Measurements from ENCODE around the gene IL1A. TPM values are rescaled to one million over a fixed set of nuclear protein-coding genes. Genes with fewer than 3 reads are reported as not detected.

The IL1A gene
- total RNA-seq, 1 experiment from 2014 or later: 0.10 TPM

DNA sequence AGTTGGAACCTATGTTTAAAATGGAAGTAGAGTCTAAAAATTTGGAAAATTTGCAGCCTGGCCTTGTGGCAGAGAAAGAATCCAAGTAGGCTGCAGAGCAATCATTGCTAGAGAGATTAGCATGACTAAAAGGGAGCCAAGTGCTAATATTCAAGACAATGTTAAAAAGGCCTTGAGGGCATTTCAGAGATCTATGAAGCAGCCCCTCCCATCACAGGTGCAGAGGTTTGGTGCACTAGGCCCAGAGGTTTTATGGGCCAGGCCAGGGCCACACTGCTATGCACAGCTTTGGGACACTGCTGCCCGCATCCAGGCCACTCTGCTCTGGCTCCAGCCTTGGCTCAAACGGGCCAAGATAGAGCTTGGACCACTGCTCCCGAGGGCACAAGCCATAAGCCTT, 6.7 kb upstream of the IL1A start:
- no peaks in the 10 kb centered on the region for H3K9me2 ChIP-seq (ENCODE audit: insufficient read depth)
- no TSS peak for BruUV-seq (replicated peaks)
- ATAC-seq (no peak), DNase-seq (ENCODE audit: low read depth, low spot score) (no peak)
- ChIA-PET POLR2A (no interaction called here), CTCF (no interaction called here), RAD21 (ENCODE audit: low non-redundant PET in 1 of 2, low total read pairs in 2 of 2, uncharacterized antibody in 2 of 2, unreplicated experiment in 2 of 2) (no interaction called here)
- H2AFZ ChIP-seq (ENCODE audit: low read depth, low read length, poor library complexity, severe bottlenecking): no peak overlapping the region
- no peak overlapping the region for H3K9ac ChIP-seq (ENCODE audit: low read length)
- H4K20me1 ChIP-seq (ENCODE audit: insufficient read depth): no peaks in the 10 kb centered on the region
- H3K4me3 ChIP-seq (replicated peaks in 1 of 2; ENCODE audit: low read depth in 1 of 2, low read length in 2 of 2): no peak overlapping the region
- intact Hi-C loops (cut with micrococcal nuclease): no loop called here
- H3K27me3 ChIP-seq (ENCODE audit: insufficient read depth, low read length): no peaks in the 10 kb centered on the region
- TF ChIP-seq CEBPB (IDR thresholded peaks at IDR 0.05; ENCODE audit: low read depth): no peak
- TF ChIP-seq, protein P1, sequence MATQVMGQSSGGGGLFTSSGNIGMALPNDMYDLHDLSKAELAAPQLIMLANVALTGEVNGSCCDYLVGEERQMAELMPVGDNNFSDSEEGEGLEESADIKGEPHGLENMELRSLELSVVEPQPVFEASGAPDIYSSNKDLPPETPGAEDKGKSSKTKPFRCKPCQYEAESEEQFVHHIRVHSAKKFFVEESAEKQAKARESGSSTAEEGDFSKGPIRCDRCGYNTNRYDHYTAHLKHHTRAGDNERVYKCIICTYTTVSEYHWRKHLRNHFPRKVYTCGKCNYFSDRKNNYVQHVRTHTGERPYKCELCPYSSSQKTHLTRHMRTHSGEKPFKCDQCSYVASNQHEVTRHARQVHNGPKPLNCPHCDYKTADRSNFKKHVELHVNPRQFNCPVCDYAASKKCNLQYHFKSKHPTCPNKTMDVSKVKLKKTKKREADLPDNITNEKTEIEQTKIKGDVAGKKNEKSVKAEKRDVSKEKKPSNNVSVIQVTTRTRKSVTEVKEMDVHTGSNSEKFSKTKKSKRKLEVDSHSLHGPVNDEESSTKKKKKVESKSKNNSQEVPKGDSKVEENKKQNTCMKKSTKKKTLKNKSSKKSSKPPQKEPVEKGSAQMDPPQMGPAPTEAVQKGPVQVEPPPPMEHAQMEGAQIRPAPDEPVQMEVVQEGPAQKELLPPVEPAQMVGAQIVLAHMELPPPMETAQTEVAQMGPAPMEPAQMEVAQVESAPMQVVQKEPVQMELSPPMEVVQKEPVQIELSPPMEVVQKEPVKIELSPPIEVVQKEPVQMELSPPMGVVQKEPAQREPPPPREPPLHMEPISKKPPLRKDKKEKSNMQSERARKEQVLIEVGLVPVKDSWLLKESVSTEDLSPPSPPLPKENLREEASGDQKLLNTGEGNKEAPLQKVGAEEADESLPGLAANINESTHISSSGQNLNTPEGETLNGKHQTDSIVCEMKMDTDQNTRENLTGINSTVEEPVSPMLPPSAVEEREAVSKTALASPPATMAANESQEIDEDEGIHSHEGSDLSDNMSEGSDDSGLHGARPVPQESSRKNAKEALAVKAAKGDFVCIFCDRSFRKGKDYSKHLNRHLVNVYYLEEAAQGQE (IDR thresholded peaks at IDR 0.05; ENCODE audit: low read depth): no peak
- TF ChIP-seq CBX3 (IDR thresholded peaks at IDR 0.05; ENCODE audit: low read depth): no peak
- TF ChIP-seq SRF (IDR thresholded peaks at IDR 0.05; ENCODE audit: low read depth): no peak
- TF ChIP-seq SIN3A (IDR thresholded peaks at IDR 0.05; ENCODE audit: low read depth): no peak
- no peak for TF ChIP-seq RAD21 (IDR thresholded peaks at IDR 0.05; ENCODE audit: low read depth)
- no peak for TF ChIP-seq JUND (IDR thresholded peaks at IDR 0.05)
- TF ChIP-seq EGR1 (IDR thresholded peaks at IDR 0.05; ENCODE audit: low read depth): no peak
- TF ChIP-seq, protein P2, sequence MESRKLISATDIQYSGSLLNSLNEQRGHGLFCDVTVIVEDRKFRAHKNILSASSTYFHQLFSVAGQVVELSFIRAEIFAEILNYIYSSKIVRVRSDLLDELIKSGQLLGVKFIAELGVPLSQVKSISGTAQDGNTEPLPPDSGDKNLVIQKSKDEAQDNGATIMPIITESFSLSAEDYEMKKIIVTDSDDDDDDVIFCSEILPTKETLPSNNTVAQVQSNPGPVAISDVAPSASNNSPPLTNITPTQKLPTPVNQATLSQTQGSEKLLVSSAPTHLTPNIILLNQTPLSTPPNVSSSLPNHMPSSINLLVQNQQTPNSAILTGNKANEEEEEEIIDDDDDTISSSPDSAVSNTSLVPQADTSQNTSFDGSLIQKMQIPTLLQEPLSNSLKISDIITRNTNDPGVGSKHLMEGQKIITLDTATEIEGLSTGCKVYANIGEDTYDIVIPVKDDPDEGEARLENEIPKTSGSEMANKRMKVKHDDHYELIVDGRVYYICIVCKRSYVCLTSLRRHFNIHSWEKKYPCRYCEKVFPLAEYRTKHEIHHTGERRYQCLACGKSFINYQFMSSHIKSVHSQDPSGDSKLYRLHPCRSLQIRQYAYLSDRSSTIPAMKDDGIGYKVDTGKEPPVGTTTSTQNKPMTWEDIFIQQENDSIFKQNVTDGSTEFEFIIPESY (IDR thresholded peaks at IDR 0.05; ENCODE audit: extremely low read depth, insufficient replicate concordance, low read length): no peak
- TF ChIP-seq YY1 (IDR thresholded peaks at IDR 0.05; ENCODE audit: extremely low read depth, insufficient replicate concordance, low read depth, low read length): no peak
- TF ChIP-seq, protein P3, sequence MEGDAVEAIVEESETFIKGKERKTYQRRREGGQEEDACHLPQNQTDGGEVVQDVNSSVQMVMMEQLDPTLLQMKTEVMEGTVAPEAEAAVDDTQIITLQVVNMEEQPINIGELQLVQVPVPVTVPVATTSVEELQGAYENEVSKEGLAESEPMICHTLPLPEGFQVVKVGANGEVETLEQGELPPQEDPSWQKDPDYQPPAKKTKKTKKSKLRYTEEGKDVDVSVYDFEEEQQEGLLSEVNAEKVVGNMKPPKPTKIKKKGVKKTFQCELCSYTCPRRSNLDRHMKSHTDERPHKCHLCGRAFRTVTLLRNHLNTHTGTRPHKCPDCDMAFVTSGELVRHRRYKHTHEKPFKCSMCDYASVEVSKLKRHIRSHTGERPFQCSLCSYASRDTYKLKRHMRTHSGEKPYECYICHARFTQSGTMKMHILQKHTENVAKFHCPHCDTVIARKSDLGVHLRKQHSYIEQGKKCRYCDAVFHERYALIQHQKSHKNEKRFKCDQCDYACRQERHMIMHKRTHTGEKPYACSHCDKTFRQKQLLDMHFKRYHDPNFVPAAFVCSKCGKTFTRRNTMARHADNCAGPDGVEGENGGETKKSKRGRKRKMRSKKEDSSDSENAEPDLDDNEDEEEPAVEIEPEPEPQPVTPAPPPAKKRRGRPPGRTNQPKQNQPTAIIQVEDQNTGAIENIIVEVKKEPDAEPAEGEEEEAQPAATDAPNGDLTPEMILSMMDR (IDR thresholded peaks at IDR 0.05 in 2 of 3, conservative IDR thresholded peaks at IDR 0.05 in 1 of 3; ENCODE audit: borderline replicate concordance in 1 of 3, insufficient read depth in 1 of 3, low read depth in 2 of 3, low read length in 2 of 3): no peak
- no peak for TF ChIP-seq TCF7L2 (IDR thresholded peaks at IDR 0.05; ENCODE audit: borderline replicate concordance, extremely low read depth, insufficient read depth, insufficient read length)
- no peak for TF ChIP-seq SP1 (IDR thresholded peaks at IDR 0.05; ENCODE audit: low read depth)
- no peak for TF ChIP-seq ZNF274 (IDR thresholded peaks at IDR 0.05; ENCODE audit: low read depth, low read length)
- TF ChIP-seq POLR2A (IDR thresholded peaks at IDR 0.05; ENCODE audit: borderline replicate concordance, extremely low read depth, insufficient read depth, insufficient read length): no peak
- TF ChIP-seq, protein P4, sequence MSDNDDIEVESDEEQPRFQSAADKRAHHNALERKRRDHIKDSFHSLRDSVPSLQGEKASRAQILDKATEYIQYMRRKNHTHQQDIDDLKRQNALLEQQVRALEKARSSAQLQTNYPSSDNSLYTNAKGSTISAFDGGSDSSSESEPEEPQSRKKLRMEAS (IDR thresholded peaks at IDR 0.05): no peak
- no peak for TF ChIP-seq EZH2phosphoT487 (IDR thresholded peaks at IDR 0.05; ENCODE audit: borderline replicate concordance)
- no peak for TF ChIP-seq ZFX (IDR thresholded peaks at IDR 0.05)
- TF ChIP-seq EZH2 (IDR thresholded peaks at IDR 0.05): no peak
- TF ChIP-seq POLR2AphosphoS5 (IDR thresholded peaks at IDR 0.05; ENCODE audit: low read depth, low read length): no peak
- H3K4me1 ChIP-seq (ENCODE audit: control insufficient read depth in 1 of 2, insufficient read depth in 2 of 2, low read length in 2 of 2): peaks cover 0 to 4% of the 10 kb centered on the region in 2 experiments; a peak in 1 of 4 replicates
- H3K4me2 ChIP-seq (ENCODE audit: low read length): no peak overlapping the region
- no peaks in the 10 kb centered on the region for H3K36me3 ChIP-seq (ENCODE audit: control insufficient read depth in 1 of 2, insufficient read depth in 2 of 2, low read length in 2 of 2)
- no peaks in the 10 kb centered on the region for H3K79me2 ChIP-seq (ENCODE audit: insufficient read depth, low read length)
- H3K27ac ChIP-seq (ENCODE audit: low read depth, low read length): no peak overlapping the region
- no peaks in the 10 kb centered on the region for H3K9me3 ChIP-seq (ENCODE audit: control insufficient read depth in 1 of 2, insufficient read depth in 1 of 2, low read depth in 1 of 2, low read length in 2 of 2)

All from HCT116 (cell line).